ENCODE measurements around the gene FRMD4A. TPM values are rescaled to one million over a fixed set of nuclear protein-coding genes. Genes with fewer than 3 reads are reported as not detected.

Gene FRMD4A
- total and polyA plus RNA-seq, 10 of the 15 experiments (the other 5 are each of a cell fraction or from before 2014, with no cell fraction given), result 17.8 to 75.2 (median 39.1) TPM

DNA sequence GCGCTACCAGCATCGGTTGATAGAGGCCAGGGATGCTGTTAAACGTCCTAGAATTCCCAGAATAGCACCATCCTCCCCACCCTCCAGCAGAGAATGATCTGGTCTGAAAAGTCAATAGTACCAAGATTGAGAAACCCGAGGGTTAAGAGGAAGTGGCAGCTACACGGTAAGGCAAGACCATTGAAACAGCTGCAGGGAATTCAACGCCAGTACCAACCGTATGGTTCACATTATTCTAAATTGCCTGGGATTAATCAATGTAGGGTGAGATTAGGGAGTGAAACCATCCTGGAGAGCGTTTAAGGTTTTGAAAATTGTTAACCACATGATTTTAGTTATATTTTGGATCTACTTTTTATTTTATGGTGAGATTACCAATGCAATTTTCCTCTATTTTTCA, 391.8 kb downstream of the FRMD4A start (continued):
- TF ChIP-seq REST (IDR thresholded peaks at IDR 0.05; ENCODE audit: low read depth, low read length), result no peak
- TF ChIP-seq CHD2 (IDR thresholded peaks at IDR 0.05; ENCODE audit: borderline replicate concordance, low read depth, low read length), result no peak
- TF ChIP-seq ZNF207 (IDR thresholded peaks at IDR 0.05; ENCODE audit: borderline replicate concordance), result no peak
- TF ChIP-seq ZNF384 (IDR thresholded peaks at IDR 0.05; ENCODE audit: borderline replicate concordance, low read depth, low read length), result no peak

- SMC1A ChIA-PET (ENCODE audit: uncharacterized antibody, unreplicated experiment), result interaction anchor here (1.3 to 1.5 kb wide), 2 partner anchors 8 to 56 kb away, joined by 3 read pairs; no protein-coding TSS in a partner anchor
- FAIRE-seq (no peak), ATAC-seq (no peak), DNase-seq (ENCODE audit: low read depth, low spot score) (no peak)
- BruUV-seq (replicated peaks), result no TSS peak
- POLR2A ChIA-PET, result no interaction called here
- no peak overlapping the region for H3K9ac ChIP-seq (ENCODE audit: control insufficient read depth, insufficient read depth, low read length)
- H3K4me2 ChIP-seq (ENCODE audit: control insufficient read depth, insufficient read depth), result no peak overlapping the region
- no peaks in the 10 kb centered on the region for H4K20me1 ChIP-seq (ENCODE audit: control insufficient read depth, insufficient read depth)
- H3K36me3 ChIP-seq (ENCODE audit: control insufficient read depth in 2 of 2, insufficient read depth in 2 of 2, low read length in 1 of 2), result no peaks in the 10 kb centered on the region
- TF ChIP-seq CTCF (IDR thresholded peaks at IDR 0.05 in 2 of 3, conservative IDR thresholded peaks at IDR 0.05 in 1 of 3; ENCODE audit: control insufficient read depth in 2 of 3, extremely low read depth in 1 of 3, insufficient read depth in 1 of 3, low read depth in 3 of 3, low read length in 3 of 3), result no peak
- TF ChIP-seq, protein P1, sequence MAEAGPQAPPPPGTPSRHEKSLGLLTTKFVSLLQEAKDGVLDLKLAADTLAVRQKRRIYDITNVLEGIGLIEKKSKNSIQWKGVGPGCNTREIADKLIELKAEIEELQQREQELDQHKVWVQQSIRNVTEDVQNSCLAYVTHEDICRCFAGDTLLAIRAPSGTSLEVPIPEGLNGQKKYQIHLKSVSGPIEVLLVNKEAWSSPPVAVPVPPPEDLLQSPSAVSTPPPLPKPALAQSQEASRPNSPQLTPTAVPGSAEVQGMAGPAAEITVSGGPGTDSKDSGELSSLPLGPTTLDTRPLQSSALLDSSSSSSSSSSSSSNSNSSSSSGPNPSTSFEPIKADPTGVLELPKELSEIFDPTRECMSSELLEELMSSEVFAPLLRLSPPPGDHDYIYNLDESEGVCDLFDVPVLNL (IDR thresholded peaks at IDR 0.05; ENCODE audit: low read depth, low read length), result no peak
- no peak for TF ChIP-seq SKIL (IDR thresholded peaks at IDR 0.05; ENCODE audit: low read depth, poor library complexity, severe bottlenecking)
- no peak for TF ChIP-seq USF2 (IDR thresholded peaks at IDR 0.05; ENCODE audit: borderline replicate concordance, low read depth, low read length)
- TF ChIP-seq KLF5 (IDR thresholded peaks at IDR 0.05; ENCODE audit: partially characterized antibody), result no peak
- peaks cover 4% of the 10 kb centered on the region; the same call in 2 of the 3 replicates for H3K9me3 ChIP-seq (replicated peaks; ENCODE audit: control insufficient read depth, insufficient read depth, low read length)
- in situ Hi-C loops (cut with MboI), result no loop called here
- 2% methylated on average over 2 of the region's 2 CpGs for WGBS (ENCODE audit: insufficient coverage, insufficient replicate concordance, low lambda C conversion rate, missing lambda C conversion rate)
- H2AFZ ChIP-seq (ENCODE audit: control insufficient read depth, low read depth, low read length), result no peak overlapping the region
- RAD21 ChIA-PET (ENCODE audit: unreplicated experiment), result no interaction called here
- no peaks in the 10 kb centered on the region for H3K27me3 ChIP-seq (replicated peaks in 1 of 2; ENCODE audit: control insufficient read depth in 2 of 2, insufficient read depth in 2 of 2, low read length in 1 of 2)
- CTCF ChIA-PET, result no interaction called here
- no peak overlapping the region for H3K27ac ChIP-seq (ENCODE audit: control insufficient read depth, insufficient read depth)
- H3K4me1 ChIP-seq (ENCODE audit: control insufficient read depth, insufficient read depth, low read length), result no peaks in the 10 kb centered on the region
- H3K4me3 ChIP-seq, result no peak overlapping the region
- H3K79me2 ChIP-seq (ENCODE audit: control insufficient read depth, insufficient read depth, low read length), result no peaks in the 10 kb centered on the region; the same call in none of the 2 replicates
- intact Hi-C loops (cut with micrococcal nuclease; ENCODE audit: unreplicated experiment), result no loop called here
Measured at GRCh38 chr10:13936826-13937225, 393.9 kb downstream of the FRMD4A start.

Data from GM12878 (cell line).